Measurements from ENCODE around the gene RRAS.

DNA sequence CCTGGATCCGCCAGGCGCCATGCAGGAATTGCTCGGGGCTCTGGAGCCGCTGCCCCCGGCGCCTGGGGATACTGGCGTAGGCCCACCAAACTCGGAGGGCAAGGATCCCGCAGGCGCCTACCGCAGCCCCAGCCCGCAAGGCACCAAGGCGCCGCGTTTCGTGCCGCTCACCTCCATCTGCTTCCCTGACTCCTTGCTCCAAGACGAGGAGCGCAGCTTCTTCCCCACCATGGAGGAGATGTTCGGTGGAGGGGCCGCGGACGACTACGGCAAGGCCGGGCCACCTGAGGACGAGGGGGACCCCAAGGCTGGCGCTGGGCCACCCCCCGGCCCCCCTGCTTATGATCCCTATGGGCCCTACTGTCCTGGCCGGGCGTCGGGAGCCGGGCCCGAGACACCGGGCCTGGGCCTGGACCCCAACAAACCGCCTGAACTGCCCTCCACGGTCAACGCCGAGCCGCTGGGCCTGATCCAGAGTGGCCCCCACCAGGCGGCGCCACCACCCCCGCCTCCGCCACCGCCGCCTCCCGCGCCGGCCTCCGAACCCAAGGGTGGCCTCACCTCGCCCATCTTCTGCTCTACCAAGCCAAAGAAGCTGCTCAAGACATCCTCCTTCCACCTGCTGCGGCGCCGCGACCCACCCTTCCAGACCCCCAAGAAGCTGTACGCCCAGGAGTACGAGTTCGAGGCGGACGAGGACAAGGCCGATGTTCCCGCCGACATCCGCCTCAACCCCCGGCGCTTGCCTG, 42.8 kb downstream of the RRAS start:
- TF ChIP-seq, protein P1, sequence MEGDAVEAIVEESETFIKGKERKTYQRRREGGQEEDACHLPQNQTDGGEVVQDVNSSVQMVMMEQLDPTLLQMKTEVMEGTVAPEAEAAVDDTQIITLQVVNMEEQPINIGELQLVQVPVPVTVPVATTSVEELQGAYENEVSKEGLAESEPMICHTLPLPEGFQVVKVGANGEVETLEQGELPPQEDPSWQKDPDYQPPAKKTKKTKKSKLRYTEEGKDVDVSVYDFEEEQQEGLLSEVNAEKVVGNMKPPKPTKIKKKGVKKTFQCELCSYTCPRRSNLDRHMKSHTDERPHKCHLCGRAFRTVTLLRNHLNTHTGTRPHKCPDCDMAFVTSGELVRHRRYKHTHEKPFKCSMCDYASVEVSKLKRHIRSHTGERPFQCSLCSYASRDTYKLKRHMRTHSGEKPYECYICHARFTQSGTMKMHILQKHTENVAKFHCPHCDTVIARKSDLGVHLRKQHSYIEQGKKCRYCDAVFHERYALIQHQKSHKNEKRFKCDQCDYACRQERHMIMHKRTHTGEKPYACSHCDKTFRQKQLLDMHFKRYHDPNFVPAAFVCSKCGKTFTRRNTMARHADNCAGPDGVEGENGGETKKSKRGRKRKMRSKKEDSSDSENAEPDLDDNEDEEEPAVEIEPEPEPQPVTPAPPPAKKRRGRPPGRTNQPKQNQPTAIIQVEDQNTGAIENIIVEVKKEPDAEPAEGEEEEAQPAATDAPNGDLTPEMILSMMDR (IDR thresholded peaks at IDR 0.05): 0 out of 2 replicates have a peak, but pooled peaks have one; percentile 6
- TF ChIP-seq ZFX (IDR thresholded peaks at IDR 0.05; ENCODE audit: borderline replicate concordance): no peak

All from 22Rv1 (cell line).